IPS DF 4.7 (cell line): ENCODE data around the gene SORD.

Source experiments
- DNase-seq: peaks from one replicate; pipeline ENCODE4 v3.0.0-alpha.2; 2013; ENCODE audit warnings: low spot score; ENCODE audit errors: extremely low read depth

SORD gene

DNA sequence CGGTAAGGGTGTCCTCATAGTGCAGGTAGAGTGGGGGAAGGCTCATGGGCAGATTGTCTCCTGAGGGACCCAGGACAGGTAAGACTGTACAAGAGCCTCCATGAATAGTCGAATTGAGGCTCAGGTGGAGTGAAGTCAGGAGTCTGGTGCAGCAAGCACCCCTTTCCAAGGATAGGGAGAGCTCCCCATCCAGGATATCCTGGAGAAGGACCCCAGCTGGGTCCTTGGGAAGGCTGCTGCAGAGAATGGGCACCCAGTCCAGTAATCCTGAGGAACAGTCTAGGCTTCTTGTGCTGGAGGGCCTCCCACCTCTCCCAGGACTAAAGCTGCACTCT, 91.7 kb downstream of the SORD start:
- DNase-seq, result no peak

DNA sequence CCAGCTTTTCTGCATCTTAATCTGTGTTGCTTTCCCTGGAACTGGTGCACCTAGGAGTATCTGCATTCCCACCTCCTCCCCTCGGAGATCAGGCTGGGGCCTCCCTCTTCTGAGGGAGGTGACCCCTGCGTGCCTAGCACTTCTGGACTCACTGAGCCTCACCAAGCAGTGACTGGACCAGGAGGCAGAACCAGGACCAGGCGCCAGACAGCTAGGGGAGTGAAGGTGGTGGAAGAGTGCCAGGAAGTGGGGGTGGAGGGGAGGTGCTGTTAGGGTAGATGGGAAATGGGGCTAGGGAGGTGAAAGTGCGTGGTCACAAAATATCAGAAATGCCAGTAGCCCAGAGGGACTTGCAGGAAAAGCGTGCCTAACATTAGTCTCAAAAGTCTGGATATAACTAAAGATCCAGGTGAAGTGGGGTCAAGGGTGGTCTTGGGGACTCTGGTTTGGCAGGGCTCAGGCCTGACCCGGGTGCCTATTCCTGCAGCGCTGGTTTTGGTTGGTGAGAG, 92.4 kb downstream of the SORD start:
- DNase-seq, result no peak

DNA sequence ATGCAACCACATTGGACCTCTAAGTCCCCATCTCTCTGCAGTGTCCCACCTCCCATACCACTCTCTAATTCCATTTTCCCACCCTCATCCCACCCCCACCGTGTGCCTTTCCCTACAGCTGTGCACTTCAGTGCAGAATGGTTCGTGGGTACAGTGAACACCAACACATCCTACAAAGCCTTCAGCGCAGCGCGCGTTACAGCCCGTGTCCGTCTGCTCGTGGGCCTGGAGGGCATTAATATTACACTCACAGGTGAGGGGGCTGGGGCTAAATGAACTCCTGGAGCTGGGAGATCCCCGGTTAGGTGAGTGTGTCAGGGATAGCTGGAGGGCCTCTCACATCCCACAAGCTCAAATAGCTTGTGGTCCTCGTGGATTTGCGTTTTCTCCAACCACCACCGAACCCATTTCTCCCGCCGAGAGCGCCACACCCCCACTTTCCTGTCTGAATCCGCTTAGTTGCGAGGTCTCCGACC, 93.0 kb downstream of the SORD start:
- DNase-seq, result no peak

DNA sequence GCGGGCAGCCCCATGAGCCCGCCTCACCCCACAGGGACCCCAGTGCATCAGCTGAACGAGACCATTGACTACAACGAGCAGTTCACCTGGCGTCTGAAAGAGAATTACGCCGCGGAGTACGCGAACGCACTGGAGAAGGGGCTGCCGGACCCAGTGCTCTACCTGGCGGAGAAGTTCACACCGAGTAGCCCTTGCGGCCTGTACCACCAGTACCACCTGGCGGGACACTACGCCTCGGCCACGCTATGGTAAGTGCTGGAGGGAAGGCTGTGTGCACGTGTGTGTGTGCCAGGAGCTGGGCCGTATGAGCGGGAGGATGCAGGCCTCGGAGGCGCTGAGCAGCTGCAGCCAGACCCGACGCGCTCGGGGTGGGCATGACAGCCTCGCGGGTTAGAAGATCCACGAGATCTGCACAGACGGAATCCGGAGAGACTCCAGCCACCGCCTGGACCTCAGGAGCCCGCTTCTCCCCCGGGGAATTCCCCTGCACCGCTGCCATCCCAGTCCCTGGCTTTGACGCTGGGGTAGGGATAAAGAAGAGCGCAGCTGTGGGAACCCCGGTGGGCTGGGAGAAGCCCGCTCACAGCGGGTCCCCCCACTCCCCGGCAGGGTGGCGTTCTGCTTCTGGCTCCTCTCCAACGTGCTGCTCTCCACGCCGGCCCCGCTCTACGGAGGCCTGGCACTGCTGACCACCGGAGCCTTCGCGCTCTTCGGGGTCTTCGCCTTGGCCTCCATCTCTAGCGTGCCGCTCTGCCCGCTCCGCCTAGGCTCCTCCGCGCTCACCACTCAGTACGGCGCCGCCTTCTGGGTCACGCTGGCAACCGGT, 93.7 kb downstream of the SORD start:
- DNase-seq, result no peak

DNA sequence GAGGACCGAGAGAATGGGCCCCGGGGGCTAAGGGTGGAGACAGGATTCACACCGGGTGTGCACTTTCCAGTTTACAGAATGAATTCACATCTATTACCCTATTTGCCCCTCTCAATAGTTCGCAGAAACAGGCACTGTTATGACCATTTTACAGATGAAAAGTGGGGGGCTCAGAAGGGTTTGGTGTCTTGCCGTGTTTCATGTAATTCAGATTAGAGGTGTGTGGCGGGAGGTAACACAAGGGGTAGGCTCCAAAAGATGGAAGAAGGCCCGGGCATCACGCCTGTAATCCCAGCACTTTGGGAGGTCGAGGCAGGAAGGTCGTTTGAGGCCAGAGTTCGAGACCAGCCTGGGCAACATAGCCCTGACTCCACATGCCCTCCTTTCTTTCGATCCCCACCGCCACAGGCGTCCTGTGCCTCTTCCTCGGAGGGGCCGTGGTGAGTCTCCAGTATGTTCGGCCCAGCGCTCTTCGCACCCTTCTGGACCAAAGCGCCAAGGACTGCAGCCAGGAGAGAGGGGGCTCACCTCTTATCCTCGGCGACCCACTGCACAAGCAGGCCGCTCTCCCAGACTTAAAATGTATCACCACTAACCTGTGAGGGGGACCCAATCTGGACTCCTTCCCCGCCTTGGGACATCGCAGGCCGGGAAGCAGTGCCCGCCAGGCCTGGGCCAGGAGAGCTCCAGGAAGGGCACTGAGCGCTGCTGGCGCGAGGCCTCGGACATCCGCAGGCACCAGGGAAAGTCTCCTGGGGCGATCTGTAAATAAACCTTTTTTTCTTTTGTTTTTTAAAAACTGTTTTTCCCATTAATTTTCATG, 94.5 kb downstream of the SORD start:
- no peak for DNase-seq

DNA sequence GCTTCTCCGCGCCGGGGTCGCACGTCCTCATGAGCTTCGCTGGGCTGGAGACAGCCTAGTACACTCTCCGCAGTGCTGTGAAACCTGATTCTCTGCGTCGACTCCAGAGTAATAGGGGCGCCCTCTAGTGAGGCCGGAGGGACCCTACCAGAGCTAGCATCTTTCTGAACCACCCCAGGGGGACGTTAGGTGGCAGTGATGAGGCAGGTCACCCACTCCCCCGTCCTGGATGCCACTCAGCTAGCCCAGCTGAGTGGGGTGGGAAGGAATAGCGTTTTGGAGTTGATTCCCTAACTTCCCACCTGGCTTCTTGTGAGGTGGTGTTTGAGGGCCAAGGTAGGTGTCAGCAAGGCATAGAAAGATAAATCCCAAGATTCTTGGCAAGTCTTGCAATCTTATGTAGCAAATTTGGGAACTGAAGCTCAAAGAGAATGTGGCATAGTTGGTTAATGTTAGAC, 95.2 kb downstream of the SORD start:
- DNase-seq, result peak; percentile 83

DNA sequence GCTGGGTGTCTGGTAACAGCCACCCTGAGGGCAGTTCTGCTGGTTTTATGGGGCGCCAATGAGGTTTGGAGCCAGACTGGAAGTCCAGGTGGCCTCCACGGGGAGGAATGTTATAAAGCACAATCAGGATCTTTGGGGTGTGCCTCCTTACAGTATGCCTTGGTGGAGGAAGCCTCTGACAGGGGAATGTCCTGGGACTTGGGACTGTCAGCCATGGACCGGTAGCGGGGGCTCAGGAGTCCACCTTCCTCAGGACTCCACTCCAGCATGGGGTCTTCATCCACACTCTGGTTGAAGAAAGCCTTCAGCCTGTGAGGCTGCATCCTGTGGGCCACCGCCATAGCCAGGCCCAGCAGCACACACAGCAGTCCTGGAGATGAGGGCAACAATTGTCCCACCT, 96.0 kb downstream of the SORD start:
- DNase-seq, result no peak

DNA sequence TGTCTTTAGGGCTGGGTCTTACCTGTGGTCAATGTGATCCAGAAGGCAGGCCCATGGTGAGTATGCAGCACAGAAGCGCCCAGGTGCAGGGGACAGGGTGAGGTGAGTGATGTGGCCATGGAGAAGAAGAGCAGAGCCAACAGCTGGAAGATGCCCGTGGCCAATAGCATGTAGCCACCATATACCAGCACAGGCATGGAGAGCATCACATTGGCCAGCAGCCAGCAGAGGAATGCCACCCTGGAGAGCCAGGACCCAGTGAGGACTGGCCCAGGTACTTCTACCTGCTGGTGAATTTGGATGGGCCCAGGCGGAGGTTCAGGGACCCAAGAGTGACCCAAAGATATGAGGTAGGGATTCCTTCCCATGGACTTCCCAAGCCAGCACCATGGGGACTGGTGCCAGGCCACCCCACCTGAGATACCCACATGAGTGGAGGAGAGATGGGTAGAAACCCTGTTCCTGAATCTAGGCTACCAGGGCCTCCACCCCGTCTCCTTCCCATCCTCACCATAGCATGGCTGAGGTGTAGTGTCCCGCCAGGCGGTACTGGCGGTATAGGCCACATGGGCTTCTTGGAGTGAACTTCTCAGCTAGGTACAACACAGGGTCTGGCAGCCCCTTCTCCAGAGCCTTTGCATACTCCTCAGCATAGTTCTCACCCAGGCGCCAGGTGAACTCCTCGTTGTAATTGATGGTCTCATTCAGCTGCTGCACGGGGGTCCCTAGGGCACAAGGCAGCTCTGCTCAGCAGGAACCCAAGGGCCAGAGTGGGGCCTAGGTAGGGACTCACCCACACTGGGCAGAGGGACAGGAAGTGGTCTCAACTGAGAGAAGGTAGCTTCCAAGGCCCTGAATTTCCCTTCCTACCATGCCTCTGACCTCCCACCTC, 97.3 kb downstream of the SORD start:
- DNase-seq, result no peak

DNA sequence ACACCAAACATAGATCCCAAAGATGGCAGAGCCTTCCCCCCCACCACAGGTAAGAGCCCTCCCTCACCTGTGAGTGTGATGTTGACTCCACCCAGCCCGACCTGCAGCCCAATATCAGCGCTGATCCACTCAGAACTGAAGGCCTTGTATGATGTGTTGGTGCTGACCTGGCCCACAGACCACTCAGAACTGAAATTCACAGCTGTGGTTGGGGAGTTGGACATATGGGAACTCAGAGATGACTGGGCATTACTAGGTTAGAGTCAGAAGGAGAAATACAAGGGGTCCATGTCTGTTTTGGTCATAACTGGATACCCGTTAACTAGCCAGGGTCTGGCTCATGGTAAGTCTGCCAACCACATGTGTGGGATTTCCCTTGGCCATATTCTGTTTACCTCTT, 98.0 kb downstream of the SORD start:
- DNase-seq, result no peak

DNA sequence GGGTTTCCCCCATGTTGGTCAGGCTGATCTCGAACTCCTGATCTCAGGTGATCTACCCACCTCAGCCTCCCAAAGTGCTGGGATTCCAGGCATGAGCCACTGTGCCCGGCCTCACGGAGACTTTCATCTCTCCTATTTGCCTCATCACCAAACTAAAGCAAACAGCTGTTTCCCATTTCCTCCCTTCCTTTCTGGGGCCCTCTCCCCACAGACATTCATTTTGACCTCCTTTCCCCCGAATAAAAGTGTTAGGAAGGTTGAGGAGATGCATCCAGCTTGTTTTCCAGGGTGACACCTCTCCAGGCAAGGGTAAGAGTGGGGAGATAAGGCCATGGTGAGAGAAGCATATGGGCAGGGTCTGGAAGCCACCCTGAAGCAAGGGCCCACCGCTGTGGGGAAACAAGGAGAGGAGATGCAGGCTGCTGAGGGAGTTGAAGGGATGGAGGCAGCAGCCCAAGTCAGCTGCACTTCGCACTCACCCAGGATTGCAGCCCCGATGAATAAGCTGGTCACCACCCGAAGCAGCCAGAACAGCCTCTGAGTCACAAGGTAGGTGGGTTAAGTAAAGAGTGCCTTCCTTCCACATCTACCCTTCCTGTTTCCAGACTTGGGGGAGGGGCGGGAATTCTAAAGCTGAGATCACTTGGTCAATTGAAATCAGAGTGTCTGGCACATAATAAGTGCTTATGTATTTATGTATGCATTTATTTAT, 98.9 kb downstream of the SORD start:
- no peak for DNase-seq

DNA sequence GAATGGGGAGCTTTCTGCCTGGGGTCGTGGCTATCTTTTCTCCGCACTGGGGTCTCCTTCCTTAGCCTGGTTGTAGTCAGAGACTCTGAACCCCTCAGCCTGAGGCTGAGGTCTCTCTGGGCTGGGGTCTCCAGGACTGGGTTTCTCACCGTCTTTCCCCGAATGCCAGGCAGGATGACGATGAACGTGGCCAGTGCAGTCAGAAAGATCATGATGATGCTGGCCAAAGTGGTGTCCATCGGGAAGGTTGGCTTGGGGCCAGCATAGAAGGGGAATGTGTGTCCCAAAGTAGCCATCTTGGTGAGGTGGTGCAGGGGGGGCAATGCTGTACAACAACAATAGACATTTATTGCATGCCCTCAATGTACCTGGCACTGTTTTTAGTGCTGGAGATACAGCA, 99.7 kb downstream of the SORD start:
- no peak for DNase-seq

DNA sequence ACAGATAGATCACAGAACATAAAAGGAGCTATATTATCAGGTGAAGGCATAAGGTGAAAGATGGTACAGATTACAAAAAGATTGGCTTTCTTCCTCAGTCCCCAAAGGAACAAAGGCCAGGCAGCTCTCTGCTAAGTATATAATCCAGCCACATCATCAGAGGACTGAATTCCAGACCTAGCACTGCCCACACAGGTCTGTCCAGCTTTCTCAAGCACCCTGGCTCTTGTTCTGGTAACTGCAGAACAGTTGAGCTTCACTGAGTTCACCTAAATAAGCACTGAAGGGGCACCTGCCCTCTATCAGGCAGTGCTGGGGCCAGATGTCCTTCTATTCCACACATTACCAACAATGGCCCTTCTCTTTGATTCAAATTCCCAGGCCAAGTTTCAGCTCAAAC, 100.4 kb downstream of the SORD start:
- DNase-seq, result no peak

DNA sequence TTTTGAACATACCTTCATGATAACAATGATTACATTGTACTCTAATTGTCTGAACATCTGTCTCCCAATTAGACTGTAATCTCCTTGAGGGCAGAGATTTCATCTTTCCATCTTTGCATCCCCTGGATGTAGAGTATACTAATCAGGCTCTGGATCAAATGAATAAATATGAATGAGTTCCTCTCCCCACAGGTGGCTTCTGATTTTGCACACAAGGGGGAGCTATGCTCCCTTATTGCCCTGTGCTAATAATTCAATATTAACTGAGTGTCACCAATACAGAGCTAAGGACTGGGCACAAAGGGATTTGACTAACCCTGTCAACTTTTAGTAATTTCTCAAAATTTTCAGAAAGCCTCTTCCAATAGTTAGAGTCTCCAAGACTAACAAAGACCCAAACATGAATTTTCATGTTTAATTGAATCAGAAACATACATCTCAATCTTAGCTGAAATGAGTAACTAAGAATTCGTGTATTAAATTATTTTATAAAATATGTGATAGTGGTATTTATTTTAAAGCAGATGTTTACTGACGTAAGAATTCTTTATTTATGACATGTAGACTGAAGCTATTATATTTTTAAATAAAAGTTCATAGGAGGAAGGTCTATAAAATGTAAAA, 103.7 kb downstream of the SORD start:
- DNase-seq, result no peak
